Sigmoid colon (tissue), 4 donors: Measurements from ENCODE around the gene KLHL10.

Experiments
- CTCF ChIP-seq, 4 experiments: fragments of 450-650 bp in 3 of 4; fragments of 200-600 bp in 1 of 4; IDR thresholded peaks; one replicate each; pipeline ENCODE4 v1.5.1; 2016 to 2019; ENCODE audit warnings: antibody characterized with exemption in 4 of 4, mild to moderate bottlenecking in 3 of 4, moderate library complexity in 2 of 4
- POLR2AphosphoS5 ChIP-seq, 4 donors: sonication (generic); formaldehyde crosslinking; IDR thresholded peaks; one replicate each; pipeline ENCODE4 v1.6.1; 2017; ENCODE audit warnings: antibody characterized with exemption in 4 of 4

- TF ChIP-seq CTCF (IDR thresholded peaks at IDR 0.05) (no peak), POLR2AphosphoS5 (IDR thresholded peaks at IDR 0.05) (no peak)
Observed at GRCh38 chr17:41816637-41817320, 20.8 kb upstream of the KLHL10 start.
